Frontal cortex (tissue), 4 donors: ENCODE data around the gene DNAJC30. TPM values are rescaled to one million over a fixed set of nuclear protein-coding genes. Genes with fewer than 3 reads are reported as not detected.
A peak's percentile ranks its signal among the peaks of the same experiment; 100 is the strongest.
"Not testable (repeated sequence)": the region's sequence is repeated elsewhere in the genome, so short reads cannot be mapped to it uniquely, and the experiment has no call there.

Experiments
- DNase-seq, 2 donors: peaks; one replicate each; pipeline ENCODE4 v3.0.0; 2012; ENCODE audit warnings: low spot score in 2 of 2
- FAIRE-seq: peaks from 2 replicates; lab custom pipeline; 2012; peaks lifted over from hg19 to GRCh38; lab: Jason Lieb, UNC
- total RNA-seq: library from RNA; depleted of rRNA; stranded (reverse); fragments of >200 nt; gene quantifications from one replicate; pipeline ENCODE4 v1.2.3, GENCODE V29; 2014
- donor health status: control.
- donor health status: control.
- donor health status: control.

Gene DNAJC30
- total RNA-seq, 1 donor from 2014 or later = 2.4 TPM

DNA sequence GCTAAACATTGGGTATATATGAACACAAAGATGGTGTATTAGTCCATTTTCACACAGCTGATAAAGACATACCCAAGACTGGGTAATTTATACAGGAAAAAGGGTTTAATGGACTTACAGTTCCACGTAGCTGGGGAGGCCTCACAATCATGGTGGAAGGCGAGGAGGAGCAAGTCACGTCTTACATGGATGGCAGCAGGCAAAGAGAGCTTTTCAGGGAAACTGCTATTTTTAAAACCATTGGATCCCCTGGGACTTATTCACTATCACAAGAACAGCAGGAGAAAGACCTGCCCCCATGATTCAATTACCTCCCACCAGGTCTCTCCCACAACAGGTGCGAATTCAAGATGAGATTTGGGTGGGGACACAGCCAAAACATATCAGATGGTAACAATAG is 27.9 kb downstream of the DNAJC30 start:
- FAIRE-seq, DNase-seq: not testable (repeated sequence)

DNA sequence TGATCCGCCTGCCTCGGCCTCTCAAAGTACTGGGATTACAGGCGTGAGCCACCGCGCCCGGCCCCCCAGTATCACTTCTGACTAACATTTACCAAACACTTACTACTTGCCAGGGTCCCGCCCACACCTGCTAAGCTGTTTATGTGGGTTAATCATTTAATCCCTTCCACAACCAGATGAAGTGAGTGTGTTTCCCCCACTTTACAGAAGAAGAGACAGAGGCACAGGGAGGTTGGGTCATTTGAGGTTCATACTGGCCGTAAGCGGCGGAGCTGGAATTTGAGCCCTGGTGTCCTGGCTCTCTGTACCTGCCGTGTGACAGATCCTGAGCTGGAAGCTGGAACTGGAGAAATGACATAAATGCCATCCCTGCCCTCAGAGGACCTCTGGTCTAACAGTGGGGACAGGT is 30.7 kb downstream of the DNAJC30 start:
- FAIRE-seq (no peak), DNase-seq (no peak)

DNA sequence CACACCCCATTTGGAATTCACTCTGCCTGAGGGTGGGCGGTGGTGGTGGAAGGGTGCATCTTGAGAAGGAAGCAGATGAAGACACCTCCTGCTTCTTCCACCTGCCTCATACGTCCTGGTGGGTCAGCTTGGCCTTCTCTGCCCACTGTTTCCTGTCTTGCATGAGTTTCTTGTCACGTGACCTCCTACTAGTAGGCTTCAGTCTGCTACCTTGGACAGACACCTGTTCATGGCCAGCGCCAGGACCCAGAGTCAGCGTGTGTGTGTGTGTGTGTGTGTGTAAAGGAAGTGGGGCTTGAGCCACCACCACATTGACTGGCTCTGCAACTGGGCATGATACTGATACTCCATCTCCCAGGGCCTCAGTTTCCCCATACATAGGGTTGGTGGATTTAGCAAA is 32.7 kb downstream of the DNAJC30 start:
- DNase-seq (no peak), FAIRE-seq (no peak)

- DNase-seq (no peak), FAIRE-seq (no peak)
These were observed 33.7 kb downstream of the DNAJC30 start for GRCh38 chr7:73649576-73649975.

DNA sequence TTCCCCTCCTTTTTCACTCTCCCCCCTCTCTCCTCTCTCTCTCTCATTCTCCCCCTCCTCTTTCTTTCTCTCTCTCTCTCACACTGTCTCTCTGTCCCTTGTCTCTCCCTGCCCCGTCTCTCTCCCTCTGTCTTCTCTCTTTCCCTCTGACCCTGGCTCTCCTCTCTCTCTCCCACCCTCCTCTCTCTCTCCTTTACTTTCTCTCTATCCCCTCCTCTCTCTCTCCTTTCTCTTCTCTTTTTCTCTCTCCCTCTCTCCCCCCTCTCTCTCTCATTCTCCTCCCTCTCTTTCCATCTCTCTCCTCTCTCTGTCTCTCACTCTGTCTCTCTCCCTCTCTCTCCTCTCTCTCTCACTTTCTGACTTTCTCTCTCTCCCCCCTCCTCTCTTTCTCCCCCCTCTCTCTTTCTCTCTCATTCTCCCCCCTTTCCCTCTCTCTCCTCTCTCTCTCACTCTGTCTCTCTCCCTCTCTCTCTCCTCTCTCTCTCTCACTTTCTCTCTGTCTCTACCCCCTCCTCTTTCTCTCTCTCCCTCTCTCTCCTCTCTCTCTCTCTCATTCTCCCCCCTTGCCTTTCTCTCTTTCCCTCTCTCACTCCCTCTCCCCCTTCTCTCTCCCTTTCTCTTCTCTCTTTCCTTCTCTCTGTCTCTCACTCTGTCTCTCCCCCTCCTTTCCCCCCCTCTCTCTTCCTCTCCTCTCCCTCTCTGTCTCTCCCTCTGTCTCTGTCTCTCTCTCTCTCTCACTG is 34.5 kb downstream of the DNAJC30 start:
- no peak for DNase-seq

GRCh38 chr7:73647725-73648592 is 35.3 kb downstream of the DNAJC30 start:
- FAIRE-seq (no peak), DNase-seq (peak; percentile 51 to 71)

More for the DNA sequence above, 34.5 kb downstream of the DNAJC30 start:
- FAIRE-seq = no peak

DNA sequence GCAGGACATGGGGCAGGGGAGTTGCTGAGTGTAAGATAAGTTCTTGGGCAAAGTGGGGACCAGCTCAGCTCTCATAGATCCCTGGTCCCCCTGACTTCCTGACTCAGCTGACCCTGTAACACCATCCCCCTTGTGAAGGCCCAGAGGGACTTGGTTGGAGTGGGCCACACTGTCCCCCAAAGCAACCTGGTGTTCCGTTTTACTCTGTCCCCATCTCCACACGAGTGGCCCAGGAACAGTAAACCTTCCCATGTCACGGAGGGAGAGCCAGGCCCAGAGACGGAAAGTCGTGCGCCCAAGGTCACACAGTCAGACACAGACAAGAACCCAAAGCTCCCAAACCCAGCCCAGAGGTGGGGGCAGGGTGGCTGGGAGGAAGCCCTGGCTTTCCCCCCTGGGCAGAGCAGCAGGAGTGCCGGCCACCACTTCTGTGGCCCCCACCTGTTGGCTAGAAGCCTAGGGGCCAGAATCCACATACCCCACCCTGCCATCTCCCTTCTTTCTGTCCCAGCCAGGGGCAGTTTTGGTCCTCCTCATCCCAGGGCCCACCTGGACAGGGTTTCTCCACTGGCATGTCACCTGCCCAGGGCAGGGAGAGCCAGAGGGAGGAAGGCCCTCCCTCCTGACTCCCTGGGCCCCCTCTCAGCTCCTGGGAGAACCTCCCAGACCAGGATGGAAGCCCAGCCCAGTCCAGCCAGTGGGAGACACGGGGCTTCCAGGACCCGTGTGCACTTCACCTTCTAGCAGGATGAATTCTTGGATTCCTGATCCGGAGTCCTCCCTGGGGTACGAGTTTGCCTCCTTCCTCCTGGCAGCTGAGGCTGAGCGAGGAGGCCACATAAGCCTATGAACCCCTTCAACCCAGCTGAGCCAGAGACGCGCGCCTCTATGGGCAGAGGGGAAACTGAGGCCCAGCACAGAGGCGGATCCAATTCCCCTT is 36.2 kb downstream of the DNAJC30 start:
- DNase-seq (no peak), FAIRE-seq (no peak)

GRCh38 chr7:73645643-73646174 is 37.5 kb downstream of the DNAJC30 start:
- DNase-seq (no peak), FAIRE-seq (no peak)

DNA sequence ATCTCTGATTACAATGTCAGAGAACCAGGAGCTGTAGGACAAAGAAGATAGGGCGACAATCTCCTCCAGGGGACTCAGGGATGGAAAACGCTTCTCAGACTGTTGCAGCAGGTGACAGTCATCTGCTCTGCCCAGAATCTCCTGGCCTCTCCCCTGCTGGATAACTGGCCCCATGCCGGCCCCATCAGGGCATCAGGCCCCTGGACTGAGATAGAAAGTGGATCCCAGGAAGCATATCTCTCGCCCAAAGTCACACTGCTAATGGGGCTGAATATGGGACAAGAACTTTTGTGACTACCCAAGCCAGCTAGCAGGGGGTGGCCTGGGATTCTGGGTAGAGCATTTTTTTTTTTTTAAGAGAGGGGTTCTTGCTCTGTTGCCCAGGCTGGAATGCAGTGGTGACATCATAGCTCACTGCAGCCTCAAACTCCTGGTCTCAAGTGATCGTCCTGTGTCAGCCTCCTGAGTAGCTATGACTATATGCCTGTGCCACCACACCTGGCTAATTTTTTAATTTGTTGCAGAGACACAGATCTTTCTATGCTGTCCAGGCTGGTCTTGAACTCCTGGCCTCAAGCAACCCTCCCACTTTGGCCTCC is 38.5 kb downstream of the DNAJC30 start:
- DNase-seq = no peak
- FAIRE-seq = no peak

- no peak for FAIRE-seq
- DNase-seq = no peak
These were observed 40.4 kb downstream of the DNAJC30 start for GRCh38 chr7:73642834-73643233.

- FAIRE-seq = no peak
- DNase-seq = no peak
These were observed 44.3 kb downstream of the DNAJC30 start for GRCh38 chr7:73638911-73639310.

DNA sequence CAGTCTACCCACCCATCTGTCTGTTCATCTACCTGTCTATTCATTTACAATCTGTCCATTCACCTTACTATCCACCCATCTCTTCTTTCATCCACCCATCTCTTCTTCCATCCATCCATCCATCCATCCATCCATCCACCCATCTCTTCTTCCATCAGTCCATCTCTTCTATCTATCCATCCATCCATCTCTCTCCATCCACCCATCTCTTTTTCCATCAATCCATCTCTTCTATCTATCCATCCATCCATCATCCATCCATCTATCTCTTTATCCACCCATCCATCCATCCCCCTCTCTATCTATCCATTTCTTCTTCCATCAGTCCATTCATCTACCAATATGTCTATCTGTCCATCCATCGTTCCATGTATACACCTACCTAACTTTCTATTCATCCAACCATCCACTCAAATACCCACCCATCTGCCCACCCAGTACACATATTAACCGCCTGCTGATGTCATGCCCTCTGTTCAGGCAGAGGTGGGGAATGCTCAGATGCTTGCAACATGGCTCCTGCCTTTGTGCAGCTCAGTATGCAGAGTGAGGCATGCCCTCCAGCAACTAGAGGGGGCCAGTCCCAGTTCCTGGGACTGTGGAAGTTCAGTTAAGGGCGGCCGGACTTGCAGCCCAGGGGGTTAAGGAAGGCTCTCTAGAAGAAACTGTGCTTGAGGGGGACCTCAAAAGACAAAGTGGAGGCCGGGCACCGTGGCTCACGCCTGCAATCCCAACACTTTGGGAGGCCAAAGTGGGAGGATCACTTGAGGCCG is 47.6 kb downstream of the DNAJC30 start:
- no peak for DNase-seq
- FAIRE-seq = no peak

DNA sequence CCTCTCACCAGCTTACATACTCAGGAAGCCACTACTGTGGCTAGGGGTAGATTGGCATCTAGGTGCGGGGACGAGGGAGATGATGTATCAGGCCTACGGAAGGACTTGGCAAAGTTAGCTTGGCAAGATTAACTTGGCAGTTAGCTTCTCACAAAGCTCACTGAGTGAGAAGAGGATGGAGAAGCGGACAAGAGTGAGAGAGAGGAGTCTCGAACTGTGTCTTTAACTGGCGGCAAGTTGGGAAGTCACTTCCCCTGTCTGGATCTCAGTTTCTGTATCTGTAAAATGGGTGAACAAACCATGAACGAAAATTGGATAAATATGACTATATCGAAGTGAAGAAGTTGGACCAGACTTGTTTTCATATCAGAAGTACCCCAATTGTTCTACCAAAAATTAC is 49.4 kb downstream of the DNAJC30 start:
- DNase-seq = no peak
- no peak for FAIRE-seq

- no peak for FAIRE-seq
- no peak for DNase-seq
These were observed 49.9 kb downstream of the DNAJC30 start for GRCh38 chr7:73633323-73633722.

DNA sequence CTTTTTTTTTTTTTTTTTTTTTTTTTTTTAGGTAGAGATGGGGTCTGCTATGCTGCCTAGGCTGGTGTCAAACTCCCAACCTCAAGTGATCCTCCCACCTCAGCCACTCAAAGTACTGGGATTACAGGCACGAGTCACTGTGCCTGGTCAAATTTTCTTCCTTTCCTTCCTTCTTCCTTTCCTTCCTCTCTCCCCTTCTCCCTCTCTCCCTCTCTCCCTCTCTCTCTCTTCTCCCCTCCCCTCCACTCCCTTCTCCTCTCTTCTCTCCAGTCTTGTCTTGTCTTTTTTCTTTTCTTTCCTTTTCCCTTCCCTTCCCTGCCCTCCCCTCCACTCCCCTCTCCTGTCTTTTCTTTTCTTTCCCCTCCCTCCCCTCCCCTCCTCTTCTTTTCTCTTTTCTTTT is 51.7 kb downstream of the DNAJC30 start:
- DNase-seq (no peak), FAIRE-seq (no peak)
